Tibial nerve (tissue), 4 donors: ENCODE measurements around the gene GPR132.

Experiments used
- CTCF ChIP-seq, 5 experiments: fragments of 200-600 bp in 3 of 5; fragments of 450-650 bp in 2 of 5; sonication (generic) in 3 of 5; IDR thresholded peaks; one replicate each; pipeline ENCODE4 v1.5.1; 2016 to 2019; ENCODE audit warnings: antibody characterized with exemption in 5 of 5, mild to moderate bottlenecking in 3 of 5, moderate library complexity in 2 of 5
- EP300 ChIP-seq, 2 donors: sonication (generic); formaldehyde crosslinking; IDR thresholded peaks; one replicate each; pipeline ENCODE4 v1.6.1; 2017; ENCODE audit warnings: antibody characterized with exemption in 2 of 2, mild to moderate bottlenecking in 1 of 2
- POLR2A ChIP-seq, 2 donors: fragments of 450-650 bp; IDR thresholded peaks; one replicate each; pipeline ENCODE4 v1.6.1; 2017; ENCODE audit warnings: antibody characterized with exemption in 2 of 2, mild to moderate bottlenecking in 2 of 2, moderate library complexity in 2 of 2

- TF ChIP-seq CTCF (IDR thresholded peaks at IDR 0.05) (no peak), POLR2A (IDR thresholded peaks at IDR 0.05) (no peak), EP300 (IDR thresholded peaks at IDR 0.05) (no peak)
Measured at GRCh38 chr14:105092171-105093037, 27.2 kb upstream of the GPR132 start.
